Vagina (tissue), 2 donors: ENCODE results near the gene OXCT1.

ENCODE experiments used
- POLR2A ChIP-seq, 2 donors: fragments of 450-650 bp; IDR thresholded peaks; one replicate each; pipeline ENCODE4 v1.6.1; 2017; ENCODE audit warnings: antibody characterized with exemption in 2 of 2, mild to moderate bottlenecking in 2 of 2, moderate library complexity in 2 of 2
- POLR2AphosphoS5 ChIP-seq, 2 donors: sonication (generic); formaldehyde crosslinking; IDR thresholded peaks; one replicate each; pipeline ENCODE4 v1.9.0; 2017; ENCODE audit warnings: antibody characterized with exemption in 2 of 2, mild to moderate bottlenecking in 2 of 2, low read depth in 1 of 2; ENCODE audit not compliant: insufficient read depth in 1 of 2
- TF ChIP-seq, protein P1 (sequence below), 3 experiments: fragments of 450-650 bp in 2 of 3; fragments of 200-600 bp in 1 of 3; sonication (generic) in 1 of 3; IDR thresholded peaks; one replicate each; pipeline ENCODE4 v1.5.1; 2017 to 2019; ENCODE audit warnings: antibody characterized with exemption in 3 of 3, mild to moderate bottlenecking in 2 of 3, moderate library complexity in 2 of 3

DNA sequence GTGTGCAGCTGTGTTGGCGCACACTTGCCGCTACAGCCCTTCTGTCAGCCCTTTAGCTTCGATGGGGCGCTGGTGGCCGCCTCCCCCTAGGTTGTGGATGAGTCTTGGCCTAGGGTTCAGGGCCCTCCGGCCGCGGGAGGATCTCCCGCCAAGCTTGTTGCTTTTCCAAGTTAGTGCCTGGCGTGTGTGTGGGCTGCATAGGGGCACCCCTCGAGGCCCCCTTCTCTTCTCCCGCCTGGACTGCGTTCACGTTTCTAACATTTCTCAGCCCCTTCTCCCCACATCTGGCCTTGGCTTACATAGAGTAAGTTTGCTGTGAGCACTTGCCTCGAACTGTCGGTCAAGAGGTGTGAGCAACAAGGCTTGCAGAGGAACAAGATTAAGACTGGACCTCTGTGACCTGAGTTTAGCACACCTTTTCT, 413 bp upstream of the OXCT1 start:
- TF ChIP-seq, protein P1, sequence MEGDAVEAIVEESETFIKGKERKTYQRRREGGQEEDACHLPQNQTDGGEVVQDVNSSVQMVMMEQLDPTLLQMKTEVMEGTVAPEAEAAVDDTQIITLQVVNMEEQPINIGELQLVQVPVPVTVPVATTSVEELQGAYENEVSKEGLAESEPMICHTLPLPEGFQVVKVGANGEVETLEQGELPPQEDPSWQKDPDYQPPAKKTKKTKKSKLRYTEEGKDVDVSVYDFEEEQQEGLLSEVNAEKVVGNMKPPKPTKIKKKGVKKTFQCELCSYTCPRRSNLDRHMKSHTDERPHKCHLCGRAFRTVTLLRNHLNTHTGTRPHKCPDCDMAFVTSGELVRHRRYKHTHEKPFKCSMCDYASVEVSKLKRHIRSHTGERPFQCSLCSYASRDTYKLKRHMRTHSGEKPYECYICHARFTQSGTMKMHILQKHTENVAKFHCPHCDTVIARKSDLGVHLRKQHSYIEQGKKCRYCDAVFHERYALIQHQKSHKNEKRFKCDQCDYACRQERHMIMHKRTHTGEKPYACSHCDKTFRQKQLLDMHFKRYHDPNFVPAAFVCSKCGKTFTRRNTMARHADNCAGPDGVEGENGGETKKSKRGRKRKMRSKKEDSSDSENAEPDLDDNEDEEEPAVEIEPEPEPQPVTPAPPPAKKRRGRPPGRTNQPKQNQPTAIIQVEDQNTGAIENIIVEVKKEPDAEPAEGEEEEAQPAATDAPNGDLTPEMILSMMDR (IDR thresholded peaks at IDR 0.05): no peak
- no peak for TF ChIP-seq POLR2A (IDR thresholded peaks at IDR 0.05)
- no peak for TF ChIP-seq POLR2AphosphoS5 (IDR thresholded peaks at IDR 0.05; ENCODE audit: insufficient read depth in 1 of 2, low read depth in 1 of 2)
